Liver (tissue), 9 donors: Measurements from ENCODE around the gene PHF10. TPM values are rescaled to one million over a fixed set of nuclear protein-coding genes. Genes with fewer than 3 reads are reported as not detected.

Experiments
- DNase-seq: peaks from one replicate; pipeline ENCODE4 v3.0.0-alpha.2; 2017; ENCODE audit warnings: low spot score
- H3K27ac ChIP-seq, 2 donors: one replicate each; pipeline ENCODE4 v1.7.0; 2013; ENCODE audit warnings: inconsistent platforms in 2 of 2, low read length in 2 of 2, control low read depth in 1 of 2, low read depth in 1 of 2, mild to moderate bottlenecking in 1 of 2
- H3K27me3 ChIP-seq, 4 donors: one replicate each; pipeline versions ENCODE4 v1.6.1 to v1.7.0; 2013; ENCODE audit warnings: low read length in 3 of 4, inconsistent platforms in 1 of 4, mild to moderate bottlenecking in 1 of 4, moderate library complexity in 1 of 4; ENCODE audit not compliant: control insufficient read depth in 4 of 4, insufficient read depth in 4 of 4
- H3K36me3 ChIP-seq, 4 donors: one replicate each; pipeline versions ENCODE4 v1.6.1 to v1.7.0; 2013; ENCODE audit warnings: low read length in 3 of 4, mild to moderate bottlenecking in 3 of 4, low read depth in 1 of 4, moderate library complexity in 1 of 4; ENCODE audit not compliant: control insufficient read depth in 4 of 4, insufficient read depth in 3 of 4
- H3K4me1 ChIP-seq, 4 donors: one replicate each; pipeline versions ENCODE4 v1.6.1 to v1.7.0; 2013; ENCODE audit warnings: low read length in 3 of 4, mild to moderate bottlenecking in 3 of 4, moderate library complexity in 1 of 4; ENCODE audit not compliant: control insufficient read depth in 4 of 4, insufficient read depth in 4 of 4
- H3K4me3 ChIP-seq, 3 donors: one replicate each; pipeline versions ENCODE4 v1.6.1 to v1.7.0; 2013; ENCODE audit warnings: low read length in 3 of 3, control low read depth in 1 of 3, low read depth in 1 of 3, mild to moderate bottlenecking in 1 of 3
- H3K9ac ChIP-seq, 2 donors: one replicate each; pipeline ENCODE4 v1.7.0; 2013; ENCODE audit warnings: low read length in 2 of 2, mild to moderate bottlenecking in 2 of 2, moderate library complexity in 2 of 2, control low read depth in 1 of 2, low read depth in 1 of 2
- H3K9me3 ChIP-seq, 4 donors: one replicate each; pipeline versions ENCODE4 v1.6.1 to v1.7.0; 2013; ENCODE audit warnings: low read length in 3 of 4; ENCODE audit not compliant: control insufficient read depth in 4 of 4
- CTCF ChIP-seq: fragments of 150-350 bp; IDR thresholded peaks from 2 replicates; pipeline ENCODE4 v1.5.1; 2017; ENCODE audit warnings: improper control_type of control experiment, low read depth, low read length; ENCODE audit not compliant: missing input control
- EGR1 ChIP-seq, 2 donors: IDR thresholded peaks; 2 replicates each; pipeline ENCODE4 v1.6.1; 2016 to 2018; ENCODE audit warnings: antibody characterized with exemption in 2 of 2, low read depth in 2 of 2
- FOXA1 ChIP-seq: IDR thresholded peaks from 2 replicates; pipeline ENCODE4 v1.6.1; 2016; ENCODE audit warnings: antibody characterized with exemption
- FOXA2 ChIP-seq: IDR thresholded peaks from 2 replicates; pipeline ENCODE4 v1.6.1; 2016; ENCODE audit warnings: antibody characterized with exemption
- GABPA ChIP-seq, 2 donors: IDR thresholded peaks in 1 of 2; conservative IDR thresholded peaks in 1 of 2; 2 replicates each; pipeline ENCODE4 v1.6.1; 2016; ENCODE audit warnings: antibody characterized with exemption in 2 of 2, mild to moderate bottlenecking in 1 of 2, moderate library complexity in 1 of 2
- HNF4G ChIP-seq: IDR thresholded peaks from 2 replicates; pipeline ENCODE4 v1.6.1; 2016; ENCODE audit warnings: antibody characterized with exemption
- JUND ChIP-seq, 2 donors: IDR thresholded peaks; 2 replicates each; pipeline ENCODE4 v1.6.1; 2016; ENCODE audit warnings: antibody characterized with exemption in 2 of 2
- NR2F2 ChIP-seq: IDR thresholded peaks from 2 replicates; pipeline ENCODE4 v1.6.1; 2016; ENCODE audit warnings: antibody characterized with exemption
- RAD21 ChIP-seq, 2 donors: IDR thresholded peaks; 2 replicates each; pipeline ENCODE4 v1.6.1; 2016; ENCODE audit warnings: antibody characterized with exemption in 2 of 2, mild to moderate bottlenecking in 2 of 2
- RXRA ChIP-seq, 2 donors: IDR thresholded peaks; 2 replicates each; pipeline ENCODE4 v1.6.1; 2017 to 2018; ENCODE audit warnings: antibody characterized with exemption in 2 of 2, mild to moderate bottlenecking in 1 of 2
- SP1 ChIP-seq: IDR thresholded peaks from 2 replicates; pipeline ENCODE4 v1.6.1; 2018; ENCODE audit warnings: antibody characterized with exemption, mild to moderate bottlenecking
- TAF1 ChIP-seq: conservative IDR thresholded peaks from 2 replicates; pipeline ENCODE4 v1.6.1; 2016; ENCODE audit warnings: antibody characterized with exemption, mild to moderate bottlenecking
- YY1 ChIP-seq: IDR thresholded peaks from 2 replicates; pipeline ENCODE4 v1.6.1; 2016; ENCODE audit warnings: antibody characterized with exemption, mild to moderate bottlenecking
- WGBS: extraction: QIAGEN DNeasy Blood & Tissue Kit; methylation state at CpG from one replicate; pipeline ENCODE4 v1.1.7; 2013; 5-methylcytosine and 5-hydroxymethylcytosine counted together
- polyA plus RNA-seq, 2 donors: library from polyadenylated mRNA; stranded (reverse) in 1 of 2; unstranded in 1 of 2; fragments of 200-250 nt in 1 of 2; fragments of >200 nt in 1 of 2; fragmentation: Nextera tagmentation in 1 of 2; extraction: Ambion mirVana in 1 of 2; gene quantifications; one replicate each; pipeline versions ENCODE4 v1.2.1 to v1.2.3, GENCODE V29; 2013 to 2015
- total RNA-seq, 2 donors: library from RNA; depleted of rRNA; stranded (reverse); fragments of >200 nt; gene quantifications; one replicate each; pipeline ENCODE4 v1.2.3, GENCODE V29; 2014
- TF ChIP-seq, protein P1 (sequence below): IDR thresholded peaks from 2 replicates; pipeline ENCODE4 v1.6.1; 2016; ENCODE audit warnings: antibody characterized with exemption, mild to moderate bottlenecking
- TF ChIP-seq, protein P2 (sequence below): IDR thresholded peaks from 2 replicates; pipeline ENCODE4 v1.6.1; 2016; ENCODE audit warnings: antibody characterized with exemption
- donor health status: healthy.
- donor health status: healthy.
- donor health status: healthy.
- donor health status: healthy.
- donor health status: healthy.

Gene PHF10
- total and polyA plus RNA-seq, 4 donors, result 10.2 to 25.7 (median 18.6) TPM

DNA sequence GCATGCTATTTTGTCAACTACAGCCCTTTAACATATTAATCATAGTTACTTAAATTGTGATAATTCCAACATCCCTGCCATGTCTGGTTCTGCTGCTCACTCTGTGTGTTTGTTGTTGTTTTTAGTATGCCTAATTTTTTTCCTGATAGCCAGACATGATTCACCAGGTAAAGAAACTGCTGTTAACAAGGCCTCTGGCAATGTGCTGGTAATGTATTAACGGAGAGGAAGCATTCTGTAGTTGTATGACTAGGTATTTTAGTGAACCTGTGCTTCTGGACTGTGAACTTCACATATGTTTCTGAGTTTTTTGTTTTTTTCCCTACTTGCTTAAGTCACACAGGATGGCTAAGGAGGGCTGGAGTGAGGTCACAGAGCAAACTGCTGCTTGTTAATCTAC, 22.3 kb upstream of the PHF10 start:
- no peak for DNase-seq
- H3K4me1 ChIP-seq, result peaks cover 0 to 11% (median 2%) of the 10 kb centered on the region in 4 donors
- no peaks in the 10 kb centered on the region for H3K9me3 ChIP-seq
- no peak overlapping the region for H3K4me3 ChIP-seq
- WGBS, result 96% methylated on average over 1 of the region's 1 CpG
- no peak for TF ChIP-seq FOXA1
- no peak overlapping the region for H3K27ac ChIP-seq
- no peaks in the 10 kb centered on the region for H3K36me3 ChIP-seq
- H3K9ac ChIP-seq, result no peak overlapping the region
- H3K27me3 ChIP-seq, result no peaks in the 10 kb centered on the region

- Histone ChIP-seq H3K27ac (no peak overlapping the region), H3K4me1 (peaks cover 0 to 10% (median 2%) of the 10 kb centered on the region in 4 donors), H3K4me3 (no peak overlapping the region), H3K9me3 (no peaks in the 10 kb centered on the region), H3K36me3 (no peaks in the 10 kb centered on the region), H3K27me3 (no peaks in the 10 kb centered on the region), H3K9ac (no peak overlapping the region)
- TF ChIP-seq NR2F2, result no peak
- no peak for TF ChIP-seq SP1
- TF ChIP-seq RAD21 (IDR thresholded peaks at IDR 0.05), result no peak
- no peak for TF ChIP-seq JUND (IDR thresholded peaks at IDR 0.05)
- TF ChIP-seq, protein P1, sequence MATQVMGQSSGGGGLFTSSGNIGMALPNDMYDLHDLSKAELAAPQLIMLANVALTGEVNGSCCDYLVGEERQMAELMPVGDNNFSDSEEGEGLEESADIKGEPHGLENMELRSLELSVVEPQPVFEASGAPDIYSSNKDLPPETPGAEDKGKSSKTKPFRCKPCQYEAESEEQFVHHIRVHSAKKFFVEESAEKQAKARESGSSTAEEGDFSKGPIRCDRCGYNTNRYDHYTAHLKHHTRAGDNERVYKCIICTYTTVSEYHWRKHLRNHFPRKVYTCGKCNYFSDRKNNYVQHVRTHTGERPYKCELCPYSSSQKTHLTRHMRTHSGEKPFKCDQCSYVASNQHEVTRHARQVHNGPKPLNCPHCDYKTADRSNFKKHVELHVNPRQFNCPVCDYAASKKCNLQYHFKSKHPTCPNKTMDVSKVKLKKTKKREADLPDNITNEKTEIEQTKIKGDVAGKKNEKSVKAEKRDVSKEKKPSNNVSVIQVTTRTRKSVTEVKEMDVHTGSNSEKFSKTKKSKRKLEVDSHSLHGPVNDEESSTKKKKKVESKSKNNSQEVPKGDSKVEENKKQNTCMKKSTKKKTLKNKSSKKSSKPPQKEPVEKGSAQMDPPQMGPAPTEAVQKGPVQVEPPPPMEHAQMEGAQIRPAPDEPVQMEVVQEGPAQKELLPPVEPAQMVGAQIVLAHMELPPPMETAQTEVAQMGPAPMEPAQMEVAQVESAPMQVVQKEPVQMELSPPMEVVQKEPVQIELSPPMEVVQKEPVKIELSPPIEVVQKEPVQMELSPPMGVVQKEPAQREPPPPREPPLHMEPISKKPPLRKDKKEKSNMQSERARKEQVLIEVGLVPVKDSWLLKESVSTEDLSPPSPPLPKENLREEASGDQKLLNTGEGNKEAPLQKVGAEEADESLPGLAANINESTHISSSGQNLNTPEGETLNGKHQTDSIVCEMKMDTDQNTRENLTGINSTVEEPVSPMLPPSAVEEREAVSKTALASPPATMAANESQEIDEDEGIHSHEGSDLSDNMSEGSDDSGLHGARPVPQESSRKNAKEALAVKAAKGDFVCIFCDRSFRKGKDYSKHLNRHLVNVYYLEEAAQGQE, result no peak
- 87% methylated on average over 3 of the region's 3 CpGs for WGBS
- no peak for DNase-seq
Observed at GRCh38 chr6:169745405-169745804, 21.1 kb upstream of the PHF10 start.

GRCh38 chr6:169741344-169741743, 17.0 kb upstream of the PHF10 start:
- Histone ChIP-seq H3K9ac (no peak overlapping the region), H3K27ac (no peak overlapping the region), H3K36me3 (no peaks in the 10 kb centered on the region), H3K27me3 (no peaks in the 10 kb centered on the region), H3K9me3 (no peaks in the 10 kb centered on the region), H3K4me3 (no peak overlapping the region), H3K4me1 (no peaks in the 10 kb centered on the region)
- TF ChIP-seq JUND (IDR thresholded peaks at IDR 0.05) (no peak), EGR1 (IDR thresholded peaks at IDR 0.05; ENCODE audit: low read depth in 2 of 2) (no peak), YY1 (no peak), HNF4G (no peak), CTCF (no peak), GABPA (IDR thresholded peaks at IDR 0.05 in 1 of 2, conservative IDR thresholded peaks at IDR 0.05 in 1 of 2) (no peak), SP1 (no peak), RXRA (IDR thresholded peaks at IDR 0.05) (no peak), FOXA1 (no peak), TAF1 (no peak), FOXA2 (no peak), RAD21 (IDR thresholded peaks at IDR 0.05) (no peak)
- TF ChIP-seq, protein P2, sequence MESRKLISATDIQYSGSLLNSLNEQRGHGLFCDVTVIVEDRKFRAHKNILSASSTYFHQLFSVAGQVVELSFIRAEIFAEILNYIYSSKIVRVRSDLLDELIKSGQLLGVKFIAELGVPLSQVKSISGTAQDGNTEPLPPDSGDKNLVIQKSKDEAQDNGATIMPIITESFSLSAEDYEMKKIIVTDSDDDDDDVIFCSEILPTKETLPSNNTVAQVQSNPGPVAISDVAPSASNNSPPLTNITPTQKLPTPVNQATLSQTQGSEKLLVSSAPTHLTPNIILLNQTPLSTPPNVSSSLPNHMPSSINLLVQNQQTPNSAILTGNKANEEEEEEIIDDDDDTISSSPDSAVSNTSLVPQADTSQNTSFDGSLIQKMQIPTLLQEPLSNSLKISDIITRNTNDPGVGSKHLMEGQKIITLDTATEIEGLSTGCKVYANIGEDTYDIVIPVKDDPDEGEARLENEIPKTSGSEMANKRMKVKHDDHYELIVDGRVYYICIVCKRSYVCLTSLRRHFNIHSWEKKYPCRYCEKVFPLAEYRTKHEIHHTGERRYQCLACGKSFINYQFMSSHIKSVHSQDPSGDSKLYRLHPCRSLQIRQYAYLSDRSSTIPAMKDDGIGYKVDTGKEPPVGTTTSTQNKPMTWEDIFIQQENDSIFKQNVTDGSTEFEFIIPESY, result no peak
- TF ChIP-seq, protein P1, result no peak
- DNase-seq, result no peak
